H1 (cell line): ENCODE data around the gene PABPN1. TPM values are rescaled to one million over a fixed set of nuclear protein-coding genes. Genes with fewer than 3 reads are reported as not detected.

ENCODE experiments used
- CTCF ChIA-PET: fragments of 300-600 bp; sonication (Branson Sonifier 250); formaldehyde crosslinking; loops from one replicate; lab custom pipeline; 2021; ENCODE audit not compliant: partially characterized antibody; lab: Charles Lee
- POLR2A ChIA-PET: fragments of 300-600 bp; sonication (Branson Sonifier 250); formaldehyde crosslinking; loops from one replicate; lab custom pipeline; 2021; ENCODE audit warnings: inconsistent platforms; ENCODE audit not compliant: partially characterized antibody; lab: Charles Lee
- DNase-seq, 2 experiments: peaks; one replicate each; pipeline versions ENCODE4 v3.0.0 to v3.0.0-alpha.2; 2010 to 2022; ENCODE audit warnings: low spot score in 2 of 2, low read depth in 1 of 2, mixed read lengths in 1 of 2
- FAIRE-seq: peaks from 2 replicates; lab custom pipeline; 2011; peaks lifted over from hg19 to GRCh38; lab: Jason Lieb, UNC
- H2AFZ ChIP-seq: 2 replicates; pipeline ENCODE4 v1.8.1; 2012; ENCODE audit warnings: low read length, inconsistent platforms
- H2AK5ac ChIP-seq: 2 replicates; pipeline ENCODE4 v1.6.1; 2013; ENCODE audit warnings: low read depth, low read length
- H2BK120ac ChIP-seq: replicated peaks from 2 replicates; pipeline ENCODE3; 2013; ENCODE audit warnings: low read depth, low read length, inconsistent platforms
- H2BK12ac ChIP-seq: 2 replicates; pipeline ENCODE4 v1.6.1; 2013; ENCODE audit warnings: low read depth, low read length
- H2BK15ac ChIP-seq: 2 replicates; pipeline ENCODE4 v1.6.1; 2013; ENCODE audit warnings: low read length
- H2BK20ac ChIP-seq: 2 replicates; pipeline ENCODE4 v1.6.1; 2013; ENCODE audit warnings: low read length
- H2BK5ac ChIP-seq: 2 replicates; pipeline ENCODE4 v1.6.1; 2013; ENCODE audit warnings: low read depth, low read length
- H3K14ac ChIP-seq: 2 replicates; pipeline ENCODE4 v1.6.1; 2013; ENCODE audit warnings: inconsistent platforms; ENCODE audit not compliant: insufficient read length
- H3K18ac ChIP-seq: 2 replicates; pipeline ENCODE4 v1.6.1; 2013; ENCODE audit warnings: low read length; ENCODE audit errors: extremely low read depth
- H3K23ac ChIP-seq: 2 replicates; pipeline ENCODE4 v1.6.1; 2013; ENCODE audit warnings: inconsistent platforms; ENCODE audit not compliant: insufficient read length
- H3K23me2 ChIP-seq: 2 replicates; pipeline ENCODE4 v1.6.1; 2013; ENCODE audit warnings: low read depth, low read length
- H3K27ac ChIP-seq: 2 replicates; pipeline ENCODE4 v1.6.1; 2011; ENCODE audit warnings: low read depth, low read length, inconsistent platforms
- H3K27me3 ChIP-seq, 4 experiments: replicated peaks in 1 of 4; 1 replicate in 1 of 4; 2 replicates in 3 of 4; pipeline versions ENCODE4 v1.6.1 to v1.8.1; 2011 to 2013; ENCODE audit warnings: low read length in 3 of 4, mild to moderate bottlenecking in 3 of 4, inconsistent platforms in 2 of 4, mixed read lengths in 2 of 4, moderate library complexity in 1 of 4; ENCODE audit not compliant: control insufficient read depth in 3 of 4, insufficient read depth in 3 of 4; ENCODE audit errors: extremely low read depth in 1 of 4
- H3K36me3 ChIP-seq, 4 experiments: 2 replicates each; pipeline versions ENCODE4 v1.6.1 to v1.8.1; 2011 to 2013; ENCODE audit warnings: mild to moderate bottlenecking in 4 of 4, low read length in 3 of 4, moderate library complexity in 2 of 4, control low read depth in 1 of 4, inconsistent platforms in 1 of 4; ENCODE audit not compliant: insufficient read depth in 4 of 4, control insufficient read depth in 2 of 4
- H3K4ac ChIP-seq: replicated peaks from 2 replicates; pipeline ENCODE3; 2013; ENCODE audit warnings: low read length, low read depth, mixed read lengths, inconsistent platforms; ENCODE audit not compliant: insufficient read length
- H3K4me1 ChIP-seq, 4 experiments: replicated peaks in 1 of 4; 1 replicate in 1 of 4; 2 replicates in 3 of 4; pipeline versions ENCODE4 v1.6.1 to v1.8.1; 2011 to 2013; ENCODE audit warnings: low read length in 3 of 4, inconsistent platforms in 2 of 4, mixed read lengths in 1 of 4; ENCODE audit not compliant: insufficient read depth in 4 of 4, control insufficient read depth in 3 of 4
- H3K4me2 ChIP-seq, 2 experiments: 2 replicates each; pipeline versions ENCODE4 v1.6.1 to v1.8.1; 2011 to 2013; ENCODE audit warnings: low read depth in 2 of 2, low read length in 2 of 2, control low read depth in 1 of 2, inconsistent platforms in 1 of 2, mild to moderate bottlenecking in 1 of 2; ENCODE audit not compliant: insufficient read depth in 1 of 2
- H3K4me3 ChIP-seq, 4 experiments: fragments of 200-600, 300-600 bp in 1 of 4; sonication (generic), shearing (Covaris generic), sonication (Bioruptor Twin) in 1 of 4; 2 replicates each; pipeline versions ENCODE4 v1.5.1 to v1.8.1; 2011 to 2016; ENCODE audit warnings: low read length in 4 of 4, low read depth in 3 of 4, control low read depth in 2 of 4, inconsistent platforms in 2 of 4, mild to moderate bottlenecking in 2 of 4, mixed read lengths in 1 of 4, moderate library complexity in 1 of 4; ENCODE audit not compliant: insufficient read depth in 2 of 4; ENCODE audit errors: extremely low read depth in 1 of 4
- H3K56ac ChIP-seq: replicated peaks from 2 replicates; pipeline ENCODE3; 2013; ENCODE audit warnings: low read depth, mild to moderate bottlenecking, mixed read lengths, low read length, inconsistent platforms; ENCODE audit not compliant: insufficient read length
- H3K79me1 ChIP-seq: 2 replicates; pipeline ENCODE4 v1.6.1; 2013; ENCODE audit warnings: low read depth, low read length, control low read depth
- H3K79me2 ChIP-seq, 2 experiments: 2 replicates each; pipeline versions ENCODE4 v1.6.1 to v1.8.1; 2012 to 2013; ENCODE audit warnings: low read length in 2 of 2, mild to moderate bottlenecking in 2 of 2, inconsistent platforms in 1 of 2; ENCODE audit not compliant: insufficient read depth in 2 of 2, control insufficient read depth in 1 of 2
- H3K9ac ChIP-seq, 4 experiments: replicated peaks in 1 of 4; 1 replicate in 1 of 4; 2 replicates in 3 of 4; pipeline versions ENCODE4 v1.6.1 to v1.8.1; 2011 to 2013; ENCODE audit warnings: low read depth in 3 of 4, low read length in 3 of 4, control low read depth in 2 of 4, mild to moderate bottlenecking in 2 of 4, moderate library complexity in 2 of 4, inconsistent platforms in 1 of 4; ENCODE audit errors: extremely low read depth in 1 of 4
- H3K9me3 ChIP-seq, 2 experiments: 2 replicates each; pipeline versions ENCODE4 v1.6.1 to v1.8.1; 2012 to 2013; ENCODE audit warnings: mild to moderate bottlenecking in 2 of 2, moderate library complexity in 2 of 2, control low read depth in 1 of 2, inconsistent platforms in 1 of 2, low read depth in 1 of 2, low read length in 1 of 2, mixed read lengths in 1 of 2; ENCODE audit not compliant: insufficient read depth in 2 of 2
- H4K20me1 ChIP-seq, 2 experiments: replicated peaks in 1 of 2; 2 replicates each; pipeline versions ENCODE3 to v1.8.1; 2011 to 2013; ENCODE audit warnings: inconsistent platforms in 2 of 2, low read length in 2 of 2, mild to moderate bottlenecking in 1 of 2; ENCODE audit not compliant: insufficient read depth in 2 of 2, control insufficient read depth in 1 of 2
- H4K5ac ChIP-seq: 2 replicates; pipeline ENCODE4 v1.6.1; 2013; ENCODE audit warnings: low read length, low read depth, mixed read lengths, inconsistent platforms; ENCODE audit not compliant: insufficient read length
- H4K8ac ChIP-seq: 2 replicates; pipeline ENCODE4 v1.8.0; 2013; ENCODE audit warnings: mild to moderate bottlenecking, moderate library complexity, low read length, inconsistent platforms; ENCODE audit not compliant: insufficient read depth; ENCODE audit errors: extremely low read depth
- H4K91ac ChIP-seq: replicated peaks from 2 replicates; pipeline ENCODE3; 2013; ENCODE audit warnings: low read length, mixed read lengths, inconsistent platforms; ENCODE audit not compliant: insufficient read length
- CHD1 ChIP-seq: IDR thresholded peaks from 2 replicates; pipeline ENCODE4 v1.6.1; 2012; ENCODE audit warnings: low read depth, low read length, improper control_type of control experiment
- CTBP2 ChIP-seq: IDR thresholded peaks from 2 replicates; pipeline ENCODE4 v1.7.0; 2011; ENCODE audit warnings: borderline replicate concordance, mild to moderate bottlenecking, moderate library complexity, mixed read lengths, low read length; ENCODE audit not compliant: insufficient read depth, insufficient read length
- GTF2F1 ChIP-seq: IDR thresholded peaks from 2 replicates; pipeline ENCODE4 v1.6.1; 2012; ENCODE audit warnings: low read depth, low read length, improper control_type of control experiment, borderline replicate concordance
- HDAC6 ChIP-seq: IDR thresholded peaks from one replicate; pipeline ENCODE4 v1.7.1; 2012; ENCODE audit warnings: low read depth, mild to moderate bottlenecking, inconsistent platforms, low read length, moderate library complexity
- KDM1A ChIP-seq: fragments of 200-600, 300-600 bp; sonication (generic); IDR thresholded peaks from 2 replicates; pipeline ENCODE4 v1.7.1; 2016; ENCODE audit warnings: mild to moderate bottlenecking, low read length, borderline replicate concordance
- KDM4A ChIP-seq: IDR thresholded peaks from one replicate; pipeline ENCODE4 v1.7.1; 2012; ENCODE audit warnings: low read depth, mild to moderate bottlenecking, moderate library complexity, low read length, inconsistent platforms; ENCODE audit not compliant: severe bottlenecking
- POLR2A ChIP-seq, 2 experiments: IDR thresholded peaks; 1 replicate in 1 of 2; 2 replicates in 1 of 2; pipeline ENCODE4 v1.6.1; 2011; ENCODE audit warnings: low read depth in 2 of 2, low read length in 2 of 2, mild to moderate bottlenecking in 2 of 2; ENCODE audit errors: control extremely low read depth in 1 of 2
- POU5F1 ChIP-seq: IDR thresholded peaks from 2 replicates; pipeline ENCODE4 v1.6.1; 2011; ENCODE audit warnings: low read depth, mild to moderate bottlenecking, low read length, moderate library complexity
- SP1 ChIP-seq: IDR thresholded peaks from 2 replicates; pipeline ENCODE4 v1.6.1; 2011; ENCODE audit warnings: low read depth, low read length
- SUZ12 ChIP-seq: fragments of 200-600 bp; sonication (generic); IDR thresholded peaks from 2 replicates; pipeline ENCODE4 v1.6.1; 2012; ENCODE audit warnings: mild to moderate bottlenecking, inconsistent platforms, low read length, moderate library complexity, mixed read lengths
- WGBS, 2 experiments: shearing (Covaris generic) in 1 of 2; methylation state at CpG; one replicate each; pipeline versions ENCODE4 v1.1.6 to v1.1.7; 2013 to 2015; ENCODE audit warnings: low lambda C conversion rate in 2 of 2, mixed read lengths in 2 of 2, inconsistent platforms in 1 of 2, low coverage in 1 of 2, missing lambda C conversion rate in 1 of 2; ENCODE audit not compliant: insufficient replicate concordance in 2 of 2, insufficient coverage in 1 of 2, insufficient read length in 1 of 2; ENCODE audit errors: extremely low coverage in 1 of 2, missing lambda C conversion rate in 1 of 2; 5-methylcytosine and 5-hydroxymethylcytosine counted together
- polyA plus RNA-seq, 7 experiments: library from polyadenylated mRNA; depleted of rRNA in 3 of 7; stranded (reverse) in 5 of 7; unstranded in 2 of 7; fragments of >200 nt in 5 of 7; fragments of 200-250 nt in 2 of 7; gene quantifications; 1 replicate in 5 of 7; 2 replicates in 1 of 7; 4 replicates in 1 of 7; pipeline versions ENCODE4 v1.2.1 to v1.2.3, GENCODE V29; 2011 to 2013; ENCODE audit warnings: missing spikeins in 2 of 7, mixed read lengths in 2 of 7
- total RNA-seq: library from RNA; stranded (reverse); fragmentation: NEBNext Ultra II Directional; extraction: Animal tissue kit (Norgen Biotek cat#: 25700); gene quantifications from 2 replicates; pipeline ENCODE4 v1.2.1, GENCODE V29; 2021

PABPN1 gene
- total and polyA plus RNA-seq, 2 of the 8 experiments (the other 6 are each of a cell fraction or from before 2014, with no cell fraction given), result 300 to 331 TPM

- H2AFZ ChIP-seq, result no peak overlapping the region
- no peak overlapping the region for H4K5ac ChIP-seq
- H2BK12ac ChIP-seq, result no peak overlapping the region
- H3K56ac ChIP-seq, result no peak overlapping the region
- no peaks in the 10 kb centered on the region for H3K9me3 ChIP-seq
- peaks cover 0 to 11% (median 4%) of the 10 kb centered on the region in 4 experiments; a peak in 6 of 7 replicates for H3K27me3 ChIP-seq
- no peak overlapping the region for H3K4ac ChIP-seq
- H3K4me2 ChIP-seq, result no peak overlapping the region
- peaks cover 1 to 7% (median 2%) of the 10 kb centered on the region in 4 experiments for H3K4me1 ChIP-seq
- CTCF ChIA-PET, result interaction anchor here (1.0 to 5.9 kb wide), 5 partner anchors 9 to 35 kb away, joined by 3 to 69 read pairs (median 5); no protein-coding TSS in a partner anchor
- no peak overlapping the region for H3K14ac ChIP-seq
- no peak overlapping the region for H2BK15ac ChIP-seq
- H2BK20ac ChIP-seq, result no peak overlapping the region
- no peaks in the 10 kb centered on the region for H3K79me1 ChIP-seq
- H3K23ac ChIP-seq, result no peak overlapping the region
- WGBS, 2 experiments, result 86% methylated on average over 6 of the region's 6 CpGs; no CpG with 5 or more reads in 1 of the 2 experiments
- no peak overlapping the region for H2BK120ac ChIP-seq
- H2AK5ac ChIP-seq, result no peak overlapping the region
- no peak for TF ChIP-seq POU5F1
- TF ChIP-seq CHD1, result no peak
- TF ChIP-seq SUZ12, result no peak
- TF ChIP-seq SP1, result no peak
- no peak for TF ChIP-seq KDM1A
- TF ChIP-seq POLR2A (IDR thresholded peaks at IDR 0.05; ENCODE audit: control extremely low read depth in 1 of 2, low read depth in 2 of 2, low read length in 2 of 2), result no peak
- no peak for TF ChIP-seq CTBP2
- no peak for TF ChIP-seq KDM4A
- TF ChIP-seq HDAC6, result no peak
- TF ChIP-seq GTF2F1, result no peak
- TF ChIP-seq, all 59 proteins: peak for 0
- H2BK5ac ChIP-seq, result no peak overlapping the region
- peaks cover 0 to 3% of the 10 kb centered on the region in 2 experiments for H4K20me1 ChIP-seq
- DNase-seq, result no peak
- FAIRE-seq, result no peak
- H3K27ac ChIP-seq, result no peak overlapping the region
- POLR2A ChIA-PET, result interaction anchor here (1.6 to 3.7 kb wide), 2 partner anchors 12 to 27 kb away, joined by 6 to 25 read pairs; partner anchors contain the start of gene PABPN1
- H3K23me2 ChIP-seq, result peaks cover 10% of the 10 kb centered on the region
- no peak overlapping the region for H3K18ac ChIP-seq
- no peaks in the 10 kb centered on the region for H3K36me3 ChIP-seq
- H3K79me2 ChIP-seq, result no peaks in the 10 kb centered on the region
- H4K8ac ChIP-seq, result no peak overlapping the region
- no peak overlapping the region for H4K91ac ChIP-seq
- H3K4me3 ChIP-seq, result no peak overlapping the region
- H3K9ac ChIP-seq, result no peak overlapping the region
These were observed 27.0 kb downstream of the PABPN1 start for GRCh38 chr14:23348297-23348655.
